GM18519 (cell line): ENCODE results near the gene KCNH2.

ENCODE experiments used
- ATAC-seq: cut with Tn5 transposase; IDR thresholded peaks from one replicate; pipeline ENCODE4 v1.9.1; 2021; ENCODE audit warnings: mild to moderate bottlenecking, moderate library complexity; ENCODE audit not compliant: unreplicated experiment, low FRiP score

The KCNH2 gene

GRCh38 chr7:150952331-150953050 lies 25.6 kb downstream of the KCNH2 start:
- ATAC-seq, result no peak

GRCh38 chr7:150951521-150951920 lies 26.6 kb downstream of the KCNH2 start:
- no peak for ATAC-seq

GRCh38 chr7:150951181-150951520 lies 27.0 kb downstream of the KCNH2 start:
- ATAC-seq, result no peak

GRCh38 chr7:150950496-150951180 lies 27.5 kb downstream of the KCNH2 start:
- ATAC-seq, result no peak

GRCh38 chr7:150949971-150950491 lies 28.1 kb downstream of the KCNH2 start:
- ATAC-seq, result no peak

- no peak for ATAC-seq
Measured at GRCh38 chr7:150949564-150949963, 28.6 kb downstream of the KCNH2 start.

GRCh38 chr7:150948791-150949251 lies 29.3 kb downstream of the KCNH2 start:
- no peak for ATAC-seq

GRCh38 chr7:150947761-150948651 lies 30.1 kb downstream of the KCNH2 start:
- no peak for ATAC-seq

- no peak for ATAC-seq
Measured at GRCh38 chr7:150947241-150947745, 30.8 kb downstream of the KCNH2 start.

GRCh38 chr7:150946421-150947240 lies 31.5 kb downstream of the KCNH2 start:
- ATAC-seq, result no peak

GRCh38 chr7:150945853-150946420 lies 32.2 kb downstream of the KCNH2 start:
- ATAC-seq, result no peak

GRCh38 chr7:150945171-150945852 lies 32.8 kb downstream of the KCNH2 start:
- no peak for ATAC-seq

GRCh38 chr7:150944066-150945042 lies 33.8 kb downstream of the KCNH2 start:
- no peak for ATAC-seq

- no peak for ATAC-seq
Measured at GRCh38 chr7:150943453-150943814, 34.7 kb downstream of the KCNH2 start.

- no peak for ATAC-seq
Measured at GRCh38 chr7:150942591-150943452, 35.3 kb downstream of the KCNH2 start.

- ATAC-seq, result no peak
Measured at GRCh38 chr7:150942001-150942590, 36.0 kb downstream of the KCNH2 start.
